GM23338 (cell line): ENCODE measurements around the gene PPP1R9B. TPM values are rescaled to one million over a fixed set of nuclear protein-coding genes. Genes with fewer than 3 reads are reported as not detected.

Experiments
- ATAC-seq: fragments of 200-7000 bp; cut with Tn5 transposase; 3 replicates; pipeline ENCODE4 v1.9.1; 2020
- DNase-seq: peaks from one replicate; pipeline ENCODE4 v3.0.0-alpha.2; 2015; ENCODE audit warnings: low spot score
- H2AFZ ChIP-seq: fragments of 200-600 bp; sonication (generic); 2 replicates; pipeline ENCODE4 v1.8.0; 2016; ENCODE audit warnings: antibody characterized with exemption, mild to moderate bottlenecking, moderate library complexity
- H3F3A ChIP-seq: fragments of 200-600 bp; sonication (generic); replicated peaks from 2 replicates; pipeline ENCODE4 v1.8.0; 2017; ENCODE audit warnings: antibody characterized with exemption, mixed run types, low read depth
- H3K27ac ChIP-seq: fragments of 200-600 bp; sonication (generic); 2 replicates; pipeline ENCODE4 v1.6.1; 2016; ENCODE audit warnings: low read depth
- H3K27me3 ChIP-seq: fragments of 200-600 bp; sonication (generic); 2 replicates; pipeline ENCODE4 v1.8.0; 2016; ENCODE audit warnings: mild to moderate bottlenecking, mixed run types, moderate library complexity; ENCODE audit not compliant: insufficient read depth
- H3K36me3 ChIP-seq: fragments of 200-600 bp; sonication (generic); 2 replicates; pipeline ENCODE4 v1.8.0; 2016; ENCODE audit warnings: mild to moderate bottlenecking; ENCODE audit not compliant: insufficient read depth
- H3K4me1 ChIP-seq: fragments of 200-600 bp; sonication (generic); 2 replicates; pipeline ENCODE4 v1.8.0; 2016; ENCODE audit warnings: mild to moderate bottlenecking, moderate library complexity; ENCODE audit not compliant: insufficient read depth
- H3K4me2 ChIP-seq: fragments of 200-600 bp; sonication (generic); 2 replicates; pipeline ENCODE4 v1.7.1; 2017; ENCODE audit warnings: mixed run types
- H3K4me3 ChIP-seq: fragments of 200-600 bp; sonication (generic); 2 replicates; pipeline ENCODE4 v1.6.1; 2016; ENCODE audit warnings: mixed run types
- H3K79me2 ChIP-seq: fragments of 200-600 bp; sonication (generic); replicated peaks from 2 replicates; pipeline ENCODE4 v1.8.0; 2017; ENCODE audit warnings: mild to moderate bottlenecking; ENCODE audit not compliant: insufficient read depth
- H3K9me2 ChIP-seq: fragments of 200-600 bp; sonication (generic); 2 replicates; pipeline ENCODE4 v1.8.0; 2017; ENCODE audit not compliant: insufficient read depth
- H4K20me1 ChIP-seq: fragments of 200-600 bp; sonication (generic); replicated peaks from 2 replicates; pipeline ENCODE4 v1.8.0; 2017; ENCODE audit warnings: mild to moderate bottlenecking; ENCODE audit not compliant: insufficient read depth
- H3K27ac Mint-ChIP-seq: 2 replicates; pipeline ENCODE4 v1.8.0; 2020; ENCODE audit warnings: inconsistent platforms, mild to moderate bottlenecking, moderate library complexity, mixed read lengths
- H3K27me3 Mint-ChIP-seq: 3 replicates; pipeline ENCODE4 v1.8.0; 2022; ENCODE audit warnings: low read depth, mild to moderate bottlenecking, moderate library complexity, mixed read lengths, inconsistent platforms; ENCODE audit not compliant: insufficient read depth, poor library complexity
- H3K36me3 Mint-ChIP-seq: 3 replicates; pipeline ENCODE4 v1.8.0; 2021; ENCODE audit warnings: low read depth, mild to moderate bottlenecking, inconsistent platforms, moderate library complexity, mixed read lengths
- H3K4me1 Mint-ChIP-seq: 3 replicates; pipeline ENCODE4 v1.8.0; 2020; ENCODE audit warnings: mild to moderate bottlenecking, inconsistent platforms, mixed read lengths
- H3K4me3 Mint-ChIP-seq: 3 replicates; pipeline ENCODE4 v1.8.0; 2021; ENCODE audit warnings: moderate library complexity, mild to moderate bottlenecking, inconsistent platforms, mixed read lengths
- H3K9me3 Mint-ChIP-seq: 3 replicates; pipeline ENCODE4 v1.8.0; 2020; ENCODE audit warnings: moderate library complexity, mild to moderate bottlenecking, inconsistent platforms, mixed read lengths
- CREB1 ChIP-seq: fragments of 250-450 bp; sonication (Bioruptor Pico); IDR thresholded peaks from 2 replicates; pipeline ENCODE4 v1.5.0; 2020; ENCODE audit warnings: low read depth, mild to moderate bottlenecking, moderate library complexity
- EZH2 ChIP-seq: fragments of 200-600 bp; sonication (generic); IDR thresholded peaks from one replicate; pipeline ENCODE4 v1.8.0; 2017; ENCODE audit warnings: antibody characterized with exemption, mild to moderate bottlenecking, low read depth; ENCODE audit not compliant: unreplicated experiment
- EZH2phosphoT487 ChIP-seq: fragments of 200-600 bp; sonication (generic); IDR thresholded peaks from one replicate; pipeline ENCODE4 v1.8.1; 2018; ENCODE audit warnings: antibody characterized with exemption; ENCODE audit not compliant: unreplicated experiment
- JUNB ChIP-seq: IDR thresholded peaks from one replicate; pipeline ENCODE4 v1.6.1; 2016; ENCODE audit warnings: antibody characterized with exemption; ENCODE audit not compliant: unreplicated experiment
- NANOG ChIP-seq: IDR thresholded peaks from 2 replicates; pipeline ENCODE4 v1.6.1; 2016; ENCODE audit warnings: antibody characterized with exemption, borderline replicate concordance
- POLR2AphosphoS5 ChIP-seq: IDR thresholded peaks from 2 replicates; pipeline ENCODE4 v1.6.1; 2016; ENCODE audit warnings: antibody characterized with exemption, low read depth
- STAT1 ChIP-seq: IDR thresholded peaks from one replicate; pipeline ENCODE4 v1.6.1; 2016; ENCODE audit warnings: antibody characterized with exemption; ENCODE audit not compliant: unreplicated experiment
- ZNF114 ChIP-seq: fragments of 250-450 bp; sonication (Bioruptor Pico); IDR thresholded peaks from 2 replicates; pipeline ENCODE4 v1.5.0; 2020; ENCODE audit warnings: mild to moderate bottlenecking, moderate library complexity
- ZNF331 ChIP-seq: fragments of 250-450 bp; sonication (Bioruptor Pico); IDR thresholded peaks from 2 replicates; pipeline ENCODE4 v1.5.0; 2020; ENCODE audit warnings: low read depth, mild to moderate bottlenecking, moderate library complexity
- polyA plus RNA-seq: library from polyadenylated mRNA; unstranded; fragments of >200 nt; fragmentation: Nextera tagmentation; extraction: Ambion mirVana; gene quantifications from 2 replicates; pipeline ENCODE4 v1.2.1, GENCODE V29; 2016
- total RNA-seq: library from RNA; depleted of rRNA; stranded (reverse); fragments of >200 nt; shearing (Covaris generic); gene quantifications from 2 replicates; pipeline ENCODE4 v1.2.3, GENCODE V29; 2014
- TF ChIP-seq, protein P1 (sequence below): IDR thresholded peaks from 2 replicates; pipeline ENCODE4 v1.6.1; 2016; ENCODE audit warnings: antibody characterized with exemption
- TF ChIP-seq, protein P2 (sequence below): fragments of 250-450 bp; sonication (Bioruptor Pico); IDR thresholded peaks from 2 replicates; pipeline ENCODE4 v1.5.0; 2020; ENCODE audit warnings: mild to moderate bottlenecking, moderate library complexity
- TF ChIP-seq, protein P3 (sequence below), 2 experiments: fragments of 200-600 bp in 1 of 2; sonication (generic) in 1 of 2; conservative IDR thresholded peaks; 2 replicates each; pipeline versions ENCODE4 v1.5.1 to v1.6.1; 2016 to 2017; ENCODE audit warnings: antibody characterized with exemption in 2 of 2, low read depth in 2 of 2, mild to moderate bottlenecking in 2 of 2, moderate library complexity in 1 of 2
- TF ChIP-seq, protein P4 (sequence below): IDR thresholded peaks from one replicate; pipeline ENCODE4 v1.6.1; 2018; ENCODE audit warnings: antibody characterized with exemption; ENCODE audit not compliant: unreplicated experiment

PPP1R9B gene
- total and polyA plus RNA-seq, 2 experiments from 2014 or later: 2.1 to 10.5 TPM

DNA sequence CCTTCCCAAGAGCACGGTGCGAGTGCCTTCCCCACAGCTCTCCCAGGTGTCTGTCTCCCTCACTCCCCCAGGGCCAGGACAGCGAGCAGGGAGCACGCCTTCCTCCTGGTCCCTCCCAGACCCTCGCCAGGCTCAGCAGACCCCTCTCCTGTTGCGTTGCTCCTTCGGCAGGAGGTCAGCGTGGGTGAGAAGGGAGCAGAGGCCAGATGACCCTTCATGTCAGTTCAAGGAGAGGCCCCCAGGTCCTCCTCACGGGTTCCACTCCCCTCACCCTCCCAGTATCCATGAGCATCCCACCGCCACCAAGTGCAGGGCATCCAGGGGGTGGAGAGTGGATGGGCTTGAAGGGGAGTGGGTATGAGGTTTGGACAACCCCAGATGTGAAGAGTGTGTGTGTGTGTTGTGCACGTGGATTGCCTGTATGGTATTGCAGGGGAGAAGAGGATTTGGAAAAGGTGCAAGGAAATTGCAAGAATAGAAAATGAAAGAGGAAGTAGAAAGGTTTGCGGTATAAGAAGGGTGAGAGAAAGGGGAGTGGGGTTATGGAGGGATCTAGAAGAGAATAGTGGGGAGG lies 33.0 kb upstream of the PPP1R9B start:
- Histone ChIP-seq H3K27me3 (no peaks in the 10 kb centered on the region), H3K27ac (no peak overlapping the region), H3K36me3 (no peaks in the 10 kb centered on the region), H4K20me1 (no peaks in the 10 kb centered on the region), H3K4me2 (peak overlapping the region; percentile 11; the same call in 1 of the 2 replicates), H3F3A (0 out of 2 replicates have a peak, but pooled peaks cover 5% of the 10 kb centered on the region), H3K79me2 (no peaks in the 10 kb centered on the region), H3K9me2 (no peaks in the 10 kb centered on the region), H3K4me1 (peaks cover 31% of the 10 kb centered on the region), H3K4me3 (0 out of 2 replicates have a peak overlapping the region, but pooled peaks have one; percentile 3), H2AFZ (no peak overlapping the region)
- H3K27ac Mint-ChIP-seq: no peak overlapping the region
- peaks cover 19% of the 10 kb centered on the region for H3K27me3 Mint-ChIP-seq
- H3K4me3 Mint-ChIP-seq: no peak overlapping the region; the same call in 2 of the 3 replicates
- H3K36me3 Mint-ChIP-seq: peaks cover 21% of the 10 kb centered on the region
- peaks cover 35% of the 10 kb centered on the region for H3K4me1 Mint-ChIP-seq
- TF ChIP-seq, protein P1, sequence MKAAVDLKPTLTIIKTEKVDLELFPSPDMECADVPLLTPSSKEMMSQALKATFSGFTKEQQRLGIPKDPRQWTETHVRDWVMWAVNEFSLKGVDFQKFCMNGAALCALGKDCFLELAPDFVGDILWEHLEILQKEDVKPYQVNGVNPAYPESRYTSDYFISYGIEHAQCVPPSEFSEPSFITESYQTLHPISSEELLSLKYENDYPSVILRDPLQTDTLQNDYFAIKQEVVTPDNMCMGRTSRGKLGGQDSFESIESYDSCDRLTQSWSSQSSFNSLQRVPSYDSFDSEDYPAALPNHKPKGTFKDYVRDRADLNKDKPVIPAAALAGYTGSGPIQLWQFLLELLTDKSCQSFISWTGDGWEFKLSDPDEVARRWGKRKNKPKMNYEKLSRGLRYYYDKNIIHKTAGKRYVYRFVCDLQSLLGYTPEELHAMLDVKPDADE: no peak
- TF ChIP-seq ZNF114: no peak
- no peak for TF ChIP-seq POLR2AphosphoS5
- no peak for TF ChIP-seq ZNF331
- TF ChIP-seq, protein P2, sequence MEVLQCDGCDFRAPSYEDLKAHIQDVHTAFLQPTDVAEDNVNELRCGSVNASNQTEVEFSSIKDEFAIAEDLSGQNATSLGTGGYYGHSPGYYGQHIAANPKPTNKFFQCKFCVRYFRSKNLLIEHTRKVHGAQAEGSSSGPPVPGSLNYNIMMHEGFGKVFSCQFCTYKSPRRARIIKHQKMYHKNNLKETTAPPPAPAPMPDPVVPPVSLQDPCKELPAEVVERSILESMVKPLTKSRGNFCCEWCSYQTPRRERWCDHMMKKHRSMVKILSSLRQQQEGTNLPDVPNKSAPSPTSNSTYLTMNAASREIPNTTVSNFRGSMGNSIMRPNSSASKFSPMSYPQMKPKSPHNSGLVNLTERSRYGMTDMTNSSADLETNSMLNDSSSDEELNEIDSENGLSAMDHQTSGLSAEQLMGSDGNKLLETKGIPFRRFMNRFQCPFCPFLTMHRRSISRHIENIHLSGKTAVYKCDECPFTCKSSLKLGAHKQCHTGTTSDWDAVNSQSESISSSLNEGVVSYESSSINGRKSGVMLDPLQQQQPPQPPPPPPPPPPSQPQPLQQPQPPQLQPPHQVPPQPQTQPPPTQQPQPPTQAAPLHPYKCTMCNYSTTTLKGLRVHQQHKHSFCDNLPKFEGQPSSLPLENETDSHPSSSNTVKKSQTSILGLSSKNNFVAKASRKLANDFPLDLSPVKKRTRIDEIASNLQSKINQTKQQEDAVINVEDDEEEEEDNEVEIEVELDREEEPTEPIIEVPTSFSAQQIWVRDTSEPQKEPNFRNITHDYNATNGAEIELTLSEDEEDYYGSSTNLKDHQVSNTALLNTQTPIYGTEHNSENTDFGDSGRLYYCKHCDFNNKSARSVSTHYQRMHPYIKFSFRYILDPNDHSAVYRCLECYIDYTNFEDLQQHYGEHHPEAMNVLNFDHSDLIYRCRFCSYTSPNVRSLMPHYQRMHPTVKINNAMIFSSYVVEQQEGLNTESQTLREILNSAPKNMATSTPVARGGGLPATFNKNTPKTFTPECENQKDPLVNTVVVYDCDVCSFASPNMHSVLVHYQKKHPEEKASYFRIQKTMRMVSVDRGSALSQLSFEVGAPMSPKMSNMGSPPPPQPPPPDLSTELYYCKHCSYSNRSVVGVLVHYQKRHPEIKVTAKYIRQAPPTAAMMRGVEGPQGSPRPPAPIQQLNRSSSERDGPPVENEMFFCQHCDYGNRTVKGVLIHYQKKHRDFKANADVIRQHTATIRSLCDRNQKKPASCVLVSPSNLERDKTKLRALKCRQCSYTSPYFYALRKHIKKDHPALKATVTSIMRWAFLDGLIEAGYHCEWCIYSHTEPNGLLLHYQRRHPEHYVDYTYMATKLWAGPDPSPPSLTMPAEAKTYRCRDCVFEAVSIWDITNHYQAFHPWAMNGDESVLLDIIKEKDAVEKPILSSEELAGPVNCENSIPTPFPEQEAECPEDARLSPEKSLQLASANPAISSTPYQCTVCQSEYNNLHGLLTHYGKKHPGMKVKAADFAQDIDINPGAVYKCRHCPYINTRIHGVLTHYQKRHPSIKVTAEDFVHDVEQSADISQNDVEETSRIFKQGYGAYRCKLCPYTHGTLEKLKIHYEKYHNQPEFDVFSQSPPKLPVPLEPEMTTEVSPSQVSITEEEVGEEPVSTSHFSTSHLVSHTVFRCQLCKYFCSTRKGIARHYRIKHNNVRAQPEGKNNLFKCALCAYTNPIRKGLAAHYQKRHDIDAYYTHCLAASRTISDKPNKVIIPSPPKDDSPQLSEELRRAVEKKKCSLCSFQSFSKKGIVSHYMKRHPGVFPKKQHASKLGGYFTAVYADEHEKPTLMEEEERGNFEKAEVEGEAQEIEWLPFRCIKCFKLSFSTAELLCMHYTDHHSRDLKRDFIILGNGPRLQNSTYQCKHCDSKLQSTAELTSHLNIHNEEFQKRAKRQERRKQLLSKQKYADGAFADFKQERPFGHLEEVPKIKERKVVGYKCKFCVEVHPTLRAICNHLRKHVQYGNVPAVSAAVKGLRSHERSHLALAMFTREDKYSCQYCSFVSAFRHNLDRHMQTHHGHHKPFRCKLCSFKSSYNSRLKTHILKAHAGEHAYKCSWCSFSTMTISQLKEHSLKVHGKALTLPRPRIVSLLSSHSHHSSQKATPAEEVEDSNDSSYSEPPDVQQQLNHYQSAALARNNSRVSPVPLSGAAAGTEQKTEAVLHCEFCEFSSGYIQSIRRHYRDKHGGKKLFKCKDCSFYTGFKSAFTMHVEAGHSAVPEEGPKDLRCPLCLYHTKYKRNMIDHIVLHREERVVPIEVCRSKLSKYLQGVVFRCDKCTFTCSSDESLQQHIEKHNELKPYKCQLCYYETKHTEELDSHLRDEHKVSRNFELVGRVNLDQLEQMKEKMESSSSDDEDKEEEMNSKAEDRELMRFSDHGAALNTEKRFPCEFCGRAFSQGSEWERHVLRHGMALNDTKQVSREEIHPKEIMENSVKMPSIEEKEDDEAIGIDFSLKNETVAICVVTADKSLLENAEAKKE: no peak
- TF ChIP-seq CREB1 (CRISPR knock-in tag): no peak
- no peak for TF ChIP-seq STAT1
- TF ChIP-seq, protein P3, sequence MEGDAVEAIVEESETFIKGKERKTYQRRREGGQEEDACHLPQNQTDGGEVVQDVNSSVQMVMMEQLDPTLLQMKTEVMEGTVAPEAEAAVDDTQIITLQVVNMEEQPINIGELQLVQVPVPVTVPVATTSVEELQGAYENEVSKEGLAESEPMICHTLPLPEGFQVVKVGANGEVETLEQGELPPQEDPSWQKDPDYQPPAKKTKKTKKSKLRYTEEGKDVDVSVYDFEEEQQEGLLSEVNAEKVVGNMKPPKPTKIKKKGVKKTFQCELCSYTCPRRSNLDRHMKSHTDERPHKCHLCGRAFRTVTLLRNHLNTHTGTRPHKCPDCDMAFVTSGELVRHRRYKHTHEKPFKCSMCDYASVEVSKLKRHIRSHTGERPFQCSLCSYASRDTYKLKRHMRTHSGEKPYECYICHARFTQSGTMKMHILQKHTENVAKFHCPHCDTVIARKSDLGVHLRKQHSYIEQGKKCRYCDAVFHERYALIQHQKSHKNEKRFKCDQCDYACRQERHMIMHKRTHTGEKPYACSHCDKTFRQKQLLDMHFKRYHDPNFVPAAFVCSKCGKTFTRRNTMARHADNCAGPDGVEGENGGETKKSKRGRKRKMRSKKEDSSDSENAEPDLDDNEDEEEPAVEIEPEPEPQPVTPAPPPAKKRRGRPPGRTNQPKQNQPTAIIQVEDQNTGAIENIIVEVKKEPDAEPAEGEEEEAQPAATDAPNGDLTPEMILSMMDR (conservative IDR thresholded peaks at IDR 0.05; ENCODE audit: low read depth in 2 of 2): no peak
- TF ChIP-seq NANOG: no peak
- no peak for TF ChIP-seq EZH2
- no peak for TF ChIP-seq JUNB
- no peak for TF ChIP-seq EZH2phosphoT487
- TF ChIP-seq, protein P4, sequence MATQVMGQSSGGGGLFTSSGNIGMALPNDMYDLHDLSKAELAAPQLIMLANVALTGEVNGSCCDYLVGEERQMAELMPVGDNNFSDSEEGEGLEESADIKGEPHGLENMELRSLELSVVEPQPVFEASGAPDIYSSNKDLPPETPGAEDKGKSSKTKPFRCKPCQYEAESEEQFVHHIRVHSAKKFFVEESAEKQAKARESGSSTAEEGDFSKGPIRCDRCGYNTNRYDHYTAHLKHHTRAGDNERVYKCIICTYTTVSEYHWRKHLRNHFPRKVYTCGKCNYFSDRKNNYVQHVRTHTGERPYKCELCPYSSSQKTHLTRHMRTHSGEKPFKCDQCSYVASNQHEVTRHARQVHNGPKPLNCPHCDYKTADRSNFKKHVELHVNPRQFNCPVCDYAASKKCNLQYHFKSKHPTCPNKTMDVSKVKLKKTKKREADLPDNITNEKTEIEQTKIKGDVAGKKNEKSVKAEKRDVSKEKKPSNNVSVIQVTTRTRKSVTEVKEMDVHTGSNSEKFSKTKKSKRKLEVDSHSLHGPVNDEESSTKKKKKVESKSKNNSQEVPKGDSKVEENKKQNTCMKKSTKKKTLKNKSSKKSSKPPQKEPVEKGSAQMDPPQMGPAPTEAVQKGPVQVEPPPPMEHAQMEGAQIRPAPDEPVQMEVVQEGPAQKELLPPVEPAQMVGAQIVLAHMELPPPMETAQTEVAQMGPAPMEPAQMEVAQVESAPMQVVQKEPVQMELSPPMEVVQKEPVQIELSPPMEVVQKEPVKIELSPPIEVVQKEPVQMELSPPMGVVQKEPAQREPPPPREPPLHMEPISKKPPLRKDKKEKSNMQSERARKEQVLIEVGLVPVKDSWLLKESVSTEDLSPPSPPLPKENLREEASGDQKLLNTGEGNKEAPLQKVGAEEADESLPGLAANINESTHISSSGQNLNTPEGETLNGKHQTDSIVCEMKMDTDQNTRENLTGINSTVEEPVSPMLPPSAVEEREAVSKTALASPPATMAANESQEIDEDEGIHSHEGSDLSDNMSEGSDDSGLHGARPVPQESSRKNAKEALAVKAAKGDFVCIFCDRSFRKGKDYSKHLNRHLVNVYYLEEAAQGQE: no peak
- no peaks in the 10 kb centered on the region for H3K9me3 Mint-ChIP-seq
- ATAC-seq: peak; percentile 21
- no peak for DNase-seq
